ENCODE results near the gene CFP.
"Not testable (repeated sequence)": the region's sequence is repeated elsewhere in the genome, so short reads cannot be mapped to it uniquely, and the experiment has no call there.

CFP gene

GRCh38 chrX:47637546-47638195, 7.9 kb upstream of the CFP start:
- peak; percentile 23 for DNase-seq

DNA sequence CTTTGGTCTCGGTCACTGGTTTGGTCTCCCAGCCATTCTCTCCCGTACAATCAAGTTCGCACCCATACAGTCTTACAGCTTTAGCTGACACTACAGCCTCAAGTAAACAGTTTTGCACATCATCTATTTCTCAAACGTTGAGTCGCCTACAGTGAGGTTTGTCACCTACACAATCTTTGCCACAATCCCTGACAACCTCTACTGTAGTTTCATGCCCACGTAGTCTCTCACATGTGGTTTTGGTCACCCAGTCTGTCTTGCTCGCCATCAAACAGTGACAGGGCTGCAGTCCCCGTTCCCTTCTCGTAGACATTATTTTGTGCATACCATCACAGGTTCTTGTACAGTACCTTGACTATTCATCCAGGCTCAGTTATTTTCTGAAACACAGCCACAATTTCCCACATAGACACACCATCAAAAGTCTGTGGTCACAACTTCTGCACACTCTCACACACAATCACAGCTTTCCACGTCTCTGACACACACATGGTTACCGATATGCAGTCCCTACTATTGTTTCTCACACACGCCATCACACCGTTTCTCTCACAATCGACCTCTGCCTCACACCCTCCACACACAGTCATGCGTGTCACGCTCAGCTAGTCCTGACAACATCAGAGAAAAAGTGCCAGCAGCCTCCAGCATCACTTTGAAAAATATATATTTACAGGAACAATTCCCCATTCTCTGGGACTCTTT, 5.3 kb upstream of the CFP start:
- no peak for DNase-seq

GRCh38 chrX:47633689-47634590, 4.2 kb upstream of the CFP start:
- no peak for DNase-seq

- no peak for DNase-seq
Measured at GRCh38 chrX:47632666-47633065, 2.9 kb upstream of the CFP start.

DNA sequence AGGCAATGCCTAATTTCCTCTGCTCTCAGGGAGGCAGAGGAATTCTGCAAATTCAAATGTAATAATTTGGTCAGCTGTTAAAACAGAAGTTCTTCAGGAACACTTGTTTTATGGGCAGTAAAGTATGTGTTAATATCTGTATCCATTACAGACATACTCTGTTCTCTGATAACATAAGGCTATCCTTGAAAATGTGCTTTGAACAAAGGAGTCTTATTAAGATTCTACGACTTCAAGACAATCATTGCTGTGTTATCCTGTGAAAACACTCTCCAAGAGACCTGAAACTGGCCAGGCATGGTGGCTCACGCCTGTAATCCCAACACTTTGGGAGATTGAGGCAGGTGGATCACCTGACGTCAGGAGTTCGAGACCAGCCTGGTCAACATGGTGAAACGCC, 1.9 kb upstream of the CFP start:
- no peak for DNase-seq

DNA sequence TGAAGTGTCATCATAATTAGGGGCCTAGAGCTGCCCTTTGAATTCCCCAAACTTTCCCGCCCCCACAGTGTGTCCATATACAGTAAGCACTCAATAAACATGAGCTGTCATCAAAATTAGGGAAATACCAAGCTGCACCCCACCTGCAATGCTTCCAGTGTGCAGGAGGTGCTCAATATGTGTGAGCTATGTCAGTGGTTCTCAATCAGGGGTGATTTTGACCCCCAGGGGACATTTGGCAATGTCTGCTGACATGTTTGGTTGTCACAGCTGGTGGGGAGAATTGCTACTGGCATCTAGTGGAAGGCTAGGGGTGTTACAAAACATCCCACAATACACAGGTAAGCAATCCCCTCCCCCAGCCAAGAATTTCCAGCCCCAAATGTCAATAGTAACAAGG, 748 bp downstream of the CFP start:
- no peak for DNase-seq

DNA sequence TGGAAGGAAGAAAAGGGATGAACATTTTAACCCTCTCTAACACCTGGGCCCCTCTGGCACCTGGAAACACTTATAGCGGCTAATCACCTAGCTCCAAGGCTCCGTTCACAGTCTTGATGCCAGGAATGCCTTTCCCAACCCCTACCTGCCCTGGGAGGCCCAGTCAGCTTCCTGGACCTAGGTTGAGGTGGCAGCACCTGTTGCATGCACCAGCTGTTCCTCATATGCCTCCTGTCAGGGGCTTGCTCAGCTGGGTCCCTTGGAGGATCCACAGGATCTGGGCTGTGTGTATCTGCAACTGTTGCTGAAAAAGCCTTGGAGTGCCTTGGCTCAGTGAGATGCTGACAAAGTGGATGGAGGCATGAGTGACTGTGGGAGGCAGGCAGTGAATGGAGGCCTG, 4.4 kb downstream of the CFP start:
- no peak for DNase-seq

DNA sequence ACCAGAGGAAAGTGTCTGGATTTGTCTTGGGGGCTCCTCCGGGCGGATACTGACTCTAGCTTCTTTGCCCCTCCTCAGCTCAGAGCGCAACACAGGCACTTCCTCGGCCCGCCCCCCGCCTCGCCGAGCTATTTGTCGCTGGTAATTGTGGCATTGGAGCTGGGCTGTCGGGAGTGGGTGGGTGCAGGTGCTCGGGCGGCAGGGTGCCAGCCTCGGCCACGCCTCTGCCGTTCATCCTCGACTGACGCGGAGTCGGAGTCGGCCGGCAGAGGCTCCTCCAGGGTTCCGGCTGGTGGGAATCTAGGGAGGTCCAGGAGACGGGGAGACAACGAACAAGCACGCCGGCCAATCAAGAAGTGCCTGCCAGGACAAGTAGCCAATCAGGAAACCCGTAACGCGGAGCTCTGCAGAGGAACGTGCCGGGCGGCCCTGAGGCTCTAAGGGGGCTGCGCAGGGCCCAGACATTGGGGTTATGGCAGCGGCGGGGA, 6.1 kb downstream of the CFP start:
- DNase-seq: peak; percentile 36

DNA sequence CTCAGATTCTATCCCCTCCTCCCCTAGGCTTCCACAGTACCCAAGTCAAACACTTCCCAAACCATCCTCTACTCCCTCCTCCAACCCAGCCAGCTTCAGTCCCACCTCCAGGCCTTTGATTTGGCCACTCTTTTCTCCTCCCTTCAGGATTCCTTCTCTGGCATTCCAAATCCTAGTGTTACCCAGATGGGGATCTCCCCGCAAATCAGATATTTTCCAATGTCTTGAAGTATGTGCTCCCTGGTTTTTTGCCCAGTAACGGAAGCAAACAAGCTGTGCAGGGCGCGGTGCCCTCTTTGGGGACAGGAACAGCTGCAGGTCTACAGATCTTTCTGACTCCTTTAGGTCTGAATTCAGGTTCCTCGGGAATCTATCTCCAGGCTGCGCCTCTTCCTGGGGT, 7.9 kb downstream of the CFP start:
- no peak for DNase-seq

- DNase-seq: no peak
Measured at GRCh38 chrX:47620303-47620685, 9.4 kb downstream of the CFP start.

DNA sequence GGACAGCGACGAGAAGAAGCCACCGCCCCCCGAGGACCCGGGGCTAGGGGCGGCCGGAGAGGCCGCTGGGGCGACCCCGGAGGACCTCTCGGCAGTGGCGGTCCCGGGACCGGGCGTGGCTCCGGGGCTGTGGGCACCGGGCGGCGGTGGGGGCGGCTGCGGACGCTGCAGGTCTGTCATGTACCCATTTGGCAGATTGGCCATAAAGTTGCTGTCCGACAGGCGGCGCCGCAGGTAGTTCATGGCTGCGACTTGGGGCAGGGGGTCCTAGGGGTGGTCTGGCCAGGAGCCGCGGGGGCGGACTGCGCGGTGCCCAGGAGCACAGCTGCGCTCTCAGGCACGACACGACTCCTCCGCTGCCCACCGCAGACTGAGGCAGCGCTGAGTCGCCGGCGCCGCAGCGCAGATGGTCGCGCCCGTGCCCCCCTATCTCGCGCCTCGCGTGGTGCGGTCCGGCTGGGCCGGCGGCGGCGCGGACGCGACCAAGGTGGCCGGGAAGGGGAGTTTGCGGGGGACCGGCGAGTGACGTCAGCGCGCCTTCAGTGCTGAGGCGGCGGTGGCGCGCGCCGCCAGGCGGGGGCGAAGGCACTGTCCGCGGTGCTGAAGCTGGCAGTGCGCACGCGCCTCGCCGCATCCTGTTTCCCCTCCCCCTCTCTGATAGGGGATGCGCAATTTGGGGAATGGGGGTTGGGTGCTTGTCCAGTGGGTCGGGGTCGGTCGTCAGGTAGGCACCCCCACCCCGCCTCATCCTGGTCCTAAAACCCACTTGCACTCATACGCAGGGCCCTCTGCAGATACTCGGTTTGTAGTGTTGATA, 10.0 kb downstream of the CFP start, which contains the start of gene SYN1:
SYN1 (minus strand) TSS at position 372 of the 817 bp plus-strand sequence; CDS start at position 243, 129 bp downstream.
- peak; percentile 79 for DNase-seq

- DNase-seq: no peak
Measured at GRCh38 chrX:47618923-47619485, 10.7 kb downstream of the CFP start.

GRCh38 chrX:47614618-47615017, 15.1 kb downstream of the CFP start:
- no peak for DNase-seq

DNA sequence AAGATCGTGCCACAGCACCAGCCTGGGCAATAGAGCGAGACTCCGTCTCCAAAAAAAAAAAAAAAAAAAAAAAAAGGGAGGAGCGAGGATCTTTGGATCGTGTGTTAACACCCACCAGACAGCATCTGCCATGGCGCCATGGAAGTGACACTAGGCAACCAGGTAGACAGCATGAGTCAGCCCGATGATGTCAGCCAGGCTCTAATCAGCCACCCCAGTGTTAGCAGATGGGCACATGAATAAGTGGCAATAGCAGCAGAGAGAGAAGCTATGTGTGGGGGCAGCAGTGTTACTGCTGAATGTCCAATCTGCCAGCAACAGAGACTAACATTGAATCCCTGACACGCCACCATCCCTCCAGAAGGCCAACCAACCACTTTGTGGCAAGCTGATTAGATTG, 16.6 kb downstream of the CFP start:
- DNase-seq: no peak

GRCh38 chrX:47612418-47612817, 17.3 kb downstream of the CFP start:
- DNase-seq: no peak

DNA sequence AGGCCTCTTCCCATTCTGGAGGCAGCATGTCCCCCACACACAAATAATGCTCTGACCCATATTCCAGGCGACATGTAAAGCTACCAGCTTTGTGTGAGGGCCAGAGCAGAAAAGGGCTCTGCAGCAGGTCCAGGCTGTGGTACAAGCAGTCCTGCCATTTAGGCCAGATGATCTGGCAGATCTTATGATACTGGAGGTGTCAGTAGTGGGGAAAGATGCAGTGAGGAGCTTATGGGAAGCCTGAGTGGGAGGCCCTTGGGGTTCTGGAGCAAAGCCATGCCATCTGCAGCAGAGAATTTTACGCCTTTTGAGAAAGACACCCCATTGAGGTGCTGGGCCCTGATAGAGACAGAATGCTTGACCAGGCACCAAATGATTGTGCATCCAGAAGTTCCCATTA, 17.8 kb downstream of the CFP start:
- DNase-seq: no peak

- no peak for DNase-seq
Measured at GRCh38 chrX:47611489-47611888, 18.2 kb downstream of the CFP start.

GRCh38 chrX:47610511-47610910, 19.2 kb downstream of the CFP start:
- DNase-seq: no peak

DNA sequence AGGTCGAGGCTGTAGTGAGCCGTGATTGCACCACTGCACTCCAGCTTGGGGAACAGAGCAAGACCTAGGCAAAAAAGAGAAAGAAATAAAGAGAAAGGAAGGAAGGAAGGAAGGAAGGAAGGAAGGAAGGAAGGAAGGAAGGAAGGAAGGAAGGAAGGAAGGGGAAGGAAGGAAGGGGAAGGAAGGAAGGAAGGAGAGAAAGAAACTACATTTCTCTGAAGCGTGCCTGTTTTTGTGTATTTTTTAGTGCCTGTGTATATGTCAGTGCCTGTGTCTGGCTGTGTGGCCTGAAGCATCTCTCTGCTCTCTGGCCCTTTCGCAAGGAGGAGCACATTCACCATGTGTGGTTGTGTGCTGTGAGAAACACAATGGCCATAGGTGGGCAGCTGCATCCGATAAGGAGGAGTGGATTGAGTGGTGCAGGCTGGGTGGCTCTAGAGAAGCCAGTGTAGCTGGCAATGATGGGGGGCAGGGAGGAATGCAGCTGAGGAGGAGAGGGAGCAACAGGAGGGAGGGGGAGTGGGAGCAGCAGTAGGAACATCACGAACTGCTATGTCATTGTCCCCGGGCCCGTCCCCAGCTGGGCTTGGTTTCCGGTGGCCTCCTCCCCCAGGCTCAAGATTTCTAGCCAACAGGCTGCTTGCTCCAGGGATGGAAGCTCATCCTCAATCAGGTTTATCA, 21.5 kb downstream of the CFP start:
- no peak for DNase-seq

DNA sequence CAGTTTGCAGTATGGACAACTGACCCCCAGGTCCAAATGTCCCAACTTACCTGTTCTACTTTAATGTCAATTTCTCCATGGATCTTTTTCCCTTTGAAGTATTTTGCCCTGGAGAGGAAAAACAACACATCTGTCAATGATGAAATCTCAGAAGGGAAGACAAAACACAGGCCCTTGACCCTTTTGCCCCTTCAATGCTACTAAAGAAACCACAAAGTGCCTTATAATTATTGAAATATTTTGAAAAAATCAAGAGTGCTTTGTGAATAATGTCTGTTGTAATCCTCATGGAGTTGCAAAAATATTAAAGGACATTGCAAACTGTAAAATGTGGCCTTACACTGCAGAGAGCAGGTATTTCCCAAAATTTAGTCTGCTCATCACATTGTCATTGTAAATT, 22.6 kb downstream of the CFP start:
- no peak for DNase-seq

DNA sequence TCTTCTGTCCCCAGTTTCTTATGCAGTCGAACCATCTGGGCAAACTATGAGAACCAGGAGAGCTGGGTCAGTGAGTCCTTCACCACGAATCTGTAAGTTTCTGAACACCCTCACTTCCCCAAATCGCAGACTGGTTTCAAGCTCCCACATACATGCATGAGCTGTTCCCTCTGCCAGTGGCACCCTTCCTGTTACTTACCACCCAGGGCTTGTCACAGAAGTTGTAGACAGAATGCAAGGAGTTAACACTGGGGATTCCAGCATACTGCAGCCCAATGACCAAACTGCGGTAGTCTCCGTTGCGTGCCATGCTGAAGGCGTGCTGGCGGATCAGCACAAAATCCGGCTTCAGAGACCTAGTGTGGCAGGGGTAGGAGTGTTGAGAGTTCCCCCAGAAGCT, 24.7 kb downstream of the CFP start:
- no peak for DNase-seq

- DNase-seq: not testable (repeated sequence)
Measured at GRCh38 chrX:47603125-47603524, 26.6 kb downstream of the CFP start.
